OCI-M2 (cell line): ENCODE data around the gene ALDH1L1.

ENCODE experiments used
- DNase-seq: peaks from one replicate; lab custom pipeline; 2025; ENCODE audit not compliant: unreplicated experiment; lab: John Stamatoyannopoulos, UW

The ALDH1L1 gene

GRCh38 chr3:126057936-126058335 lies 122.5 kb downstream of the ALDH1L1 start:
- DNase-seq: no peak

GRCh38 chr3:126057501-126057819 lies 122.9 kb downstream of the ALDH1L1 start:
- DNase-seq: no peak

- no peak for DNase-seq
Observed at GRCh38 chr3:126056681-126057500, 123.5 kb downstream of the ALDH1L1 start.

DNA sequence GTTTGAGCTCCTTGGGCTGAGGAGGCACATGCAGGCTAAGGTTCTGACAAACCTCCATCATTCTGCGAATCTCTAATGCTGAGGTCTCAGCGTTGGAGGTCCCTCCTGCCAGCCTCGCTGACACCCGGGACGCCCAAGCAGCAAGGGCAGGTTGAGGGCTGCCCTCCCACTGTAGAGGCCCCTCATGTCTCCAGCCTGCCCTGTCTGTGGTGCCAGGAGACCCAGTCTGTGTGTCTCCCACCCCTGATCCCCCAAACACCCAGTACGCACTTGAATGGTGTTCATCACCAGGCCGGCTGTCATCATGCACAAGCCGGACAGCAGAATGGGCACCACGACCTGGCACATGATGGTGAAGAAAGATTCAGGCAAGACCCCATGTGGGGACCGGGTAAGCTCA lies 124.3 kb downstream of the ALDH1L1 start:
- no peak for DNase-seq

GRCh38 chr3:126054870-126055269 lies 125.5 kb downstream of the ALDH1L1 start:
- DNase-seq: no peak

DNA sequence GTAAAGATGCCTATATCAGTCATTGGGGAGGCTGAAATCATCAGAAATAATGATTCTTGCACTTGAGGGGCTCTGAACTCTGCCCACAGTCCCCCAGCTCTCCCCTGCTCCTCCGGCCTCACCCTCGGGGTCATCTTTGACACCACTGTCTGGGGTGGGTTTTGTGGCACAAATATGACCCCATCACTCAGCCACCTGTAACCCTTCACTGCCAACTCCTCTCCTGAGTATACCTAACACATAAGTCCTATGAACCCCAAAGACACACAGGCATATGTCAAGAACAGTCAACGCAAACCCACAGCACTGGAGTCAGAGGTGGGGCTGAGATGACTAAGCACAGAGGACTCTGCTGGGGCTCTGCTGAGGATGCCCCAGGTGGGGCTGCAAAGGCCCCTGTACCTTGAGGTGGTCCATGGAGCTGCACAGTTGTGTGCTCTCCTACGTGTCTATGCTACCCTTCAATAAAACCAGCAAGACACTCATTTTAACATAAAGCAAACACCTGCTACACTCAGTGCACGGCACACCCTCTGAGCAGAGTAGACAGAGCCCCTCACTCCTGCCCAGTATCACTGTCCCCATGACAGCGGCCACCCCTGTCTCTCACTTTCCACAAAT lies 126.3 kb downstream of the ALDH1L1 start:
- no peak for DNase-seq
